CD4-positive, alpha-beta T cell treated with Interleukin-12 subunit alpha and Interleukin-12 subunit beta, for 1 hour (primary cell): ENCODE data around the gene CYBC1.

Experiments used
- DNase-seq: peaks from one replicate; pipeline ENCODE4 v3.0.0-alpha.2; 2020

The CYBC1 gene

DNA sequence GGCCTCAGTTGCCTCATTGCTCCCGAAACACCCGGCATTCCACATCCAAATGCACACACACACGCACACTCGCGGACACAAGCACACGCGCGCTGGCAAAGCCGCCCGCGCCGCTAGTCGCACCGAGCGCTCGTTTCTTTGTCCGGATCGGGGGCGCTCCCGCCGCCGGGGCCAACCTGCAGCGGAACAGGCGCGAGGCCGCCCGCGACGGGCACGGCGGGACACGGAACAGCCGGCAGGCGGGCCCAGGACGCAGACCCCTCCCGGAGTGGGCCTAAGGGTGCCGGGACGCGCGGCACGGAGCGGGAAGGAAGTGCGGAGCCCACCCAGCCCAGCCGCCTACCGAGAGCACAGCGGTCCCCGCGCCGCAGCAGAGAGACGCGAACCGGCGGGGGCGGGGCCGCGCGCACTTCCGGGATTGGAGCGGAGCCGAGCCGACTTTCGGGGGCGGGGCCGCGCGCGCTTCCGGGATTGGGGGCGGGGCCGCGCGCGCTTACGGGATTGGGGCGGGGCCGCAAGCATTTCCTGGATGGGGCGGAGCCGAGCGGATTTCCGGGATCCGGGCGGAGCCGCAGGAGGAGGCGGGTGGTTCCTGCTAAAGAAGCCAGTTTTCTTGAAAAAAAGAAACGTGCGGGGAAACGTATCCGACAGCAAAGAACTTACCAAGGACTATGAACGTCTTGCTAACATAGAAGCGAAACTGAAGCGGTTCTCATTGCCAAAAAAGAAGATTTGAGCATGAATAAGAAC, at the start of gene CYBC1:
Gene CYBC1 (minus strand): TSS at position 396 of the 750 bp plus-strand sequence. CDS start 1,498 bp downstream, outside the sequence.
- DNase-seq = peak; percentile 94

DNA sequence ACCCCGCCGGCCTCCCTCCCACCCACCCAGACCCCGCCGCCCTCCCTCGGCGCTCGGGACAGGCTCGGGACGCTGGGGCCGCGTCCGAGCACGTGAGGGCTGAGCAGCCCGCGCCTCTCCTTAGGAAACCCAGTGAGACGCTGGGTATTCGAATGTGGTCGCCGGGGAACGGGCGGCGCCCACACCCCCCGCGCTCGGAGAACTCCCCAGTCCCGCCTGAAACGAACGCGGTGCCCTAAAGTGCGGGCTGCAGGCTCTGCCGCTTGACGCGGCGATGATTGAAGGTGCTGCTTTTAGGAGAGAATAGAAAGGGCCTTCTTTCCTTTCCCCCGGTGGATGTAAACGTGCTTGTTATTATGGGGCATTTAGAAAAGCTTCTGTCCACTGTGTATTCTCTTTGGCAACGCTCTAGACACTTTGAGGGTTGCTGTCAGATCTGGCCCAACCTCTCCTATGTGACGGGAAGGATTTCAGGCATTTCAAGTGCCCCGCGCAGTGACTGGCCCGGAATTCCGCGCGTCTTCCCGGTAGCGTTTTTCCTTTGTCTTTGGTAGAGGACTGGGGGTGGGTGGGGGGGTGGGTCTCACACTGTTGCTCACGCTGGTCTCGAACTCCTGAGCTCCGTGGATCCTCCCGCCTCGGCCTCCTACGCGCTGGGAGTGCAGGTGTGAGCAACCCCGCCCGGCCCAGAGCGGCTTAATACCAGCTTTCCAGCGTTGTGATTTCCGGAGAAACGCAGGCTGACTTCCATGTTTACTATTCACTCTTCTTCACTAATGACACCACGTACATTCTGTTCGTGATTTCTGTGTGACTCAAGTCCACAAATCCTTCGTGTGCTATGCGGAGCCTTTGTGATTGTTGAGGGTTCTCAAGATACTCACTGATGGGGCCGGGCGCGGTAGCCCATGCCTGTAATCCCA, 47.2 kb upstream of the CYBC1 start:
- DNase-seq = peak; percentile 60

- peak; percentile 90 for DNase-seq
Measured at GRCh38 chr17:82496529-82497434, 46.2 kb upstream of the CYBC1 start.

- DNase-seq = no peak
Measured at GRCh38 chr17:82495844-82496528, 45.4 kb upstream of the CYBC1 start.

DNA sequence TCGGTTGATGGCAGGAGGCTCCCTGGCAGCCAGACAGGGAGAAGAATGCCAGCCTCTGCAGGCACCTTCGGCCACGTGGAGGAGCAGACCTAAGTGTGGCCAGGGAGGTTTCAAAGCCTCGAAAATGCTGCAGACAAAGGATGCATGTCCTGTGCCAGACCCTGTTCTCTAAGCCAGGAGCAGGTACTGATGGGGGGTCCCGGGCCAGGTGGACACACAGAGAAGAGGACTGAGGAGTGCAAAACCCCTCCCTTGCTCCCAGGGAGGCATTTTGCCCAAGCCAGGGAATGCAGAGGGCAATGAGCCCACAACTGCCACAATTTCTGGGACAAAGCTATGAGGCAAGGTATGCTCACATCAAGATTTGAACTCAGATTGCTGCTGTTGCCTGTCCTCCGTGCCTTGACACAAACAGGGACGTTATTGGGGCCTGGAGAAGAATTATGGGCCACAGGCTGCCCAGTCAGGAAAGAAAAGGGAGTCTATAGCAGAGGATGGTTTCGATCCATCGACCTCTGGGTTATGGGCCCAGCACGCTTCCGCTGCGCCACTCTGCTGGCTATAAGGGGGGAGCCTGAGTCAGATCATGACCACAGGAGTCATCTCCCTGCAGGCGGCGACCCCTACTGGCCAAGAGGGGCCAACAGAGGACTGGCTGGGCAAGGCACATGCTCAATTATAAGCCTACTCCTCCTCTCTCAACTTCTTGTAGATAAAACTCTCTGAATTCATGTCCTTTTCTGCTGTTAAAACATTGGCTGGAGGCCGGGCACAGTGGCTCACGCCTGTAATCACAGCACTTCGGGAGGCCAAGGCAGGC, 43.9 kb upstream of the CYBC1 start:
- peak; percentile 93 for DNase-seq

- DNase-seq = no peak
Measured at GRCh38 chr17:82493226-82493781, 42.8 kb upstream of the CYBC1 start.

GRCh38 chr17:82492643-82493225, 42.2 kb upstream of the CYBC1 start:
- no peak for DNase-seq

DNA sequence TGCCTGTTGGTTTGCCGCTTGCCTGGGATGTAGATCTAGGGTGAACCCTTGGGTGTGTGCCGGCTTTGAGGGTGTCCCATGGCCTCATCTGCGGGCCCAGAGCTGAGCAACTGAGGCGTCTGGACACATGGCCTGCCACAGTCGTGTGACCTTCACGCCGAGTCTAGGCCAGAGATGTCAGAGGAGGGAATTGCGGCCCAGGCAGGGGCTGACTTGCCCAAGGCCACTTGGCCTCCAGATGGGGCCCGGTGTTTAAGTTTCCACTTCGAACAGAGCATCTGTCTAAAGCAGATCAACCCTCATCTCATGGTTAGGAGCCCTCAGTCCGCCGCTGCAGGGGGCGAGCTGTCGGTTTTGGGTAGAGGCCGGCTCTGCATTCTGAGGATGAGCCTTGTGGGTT, 41.0 kb upstream of the CYBC1 start:
- no peak for DNase-seq

DNA sequence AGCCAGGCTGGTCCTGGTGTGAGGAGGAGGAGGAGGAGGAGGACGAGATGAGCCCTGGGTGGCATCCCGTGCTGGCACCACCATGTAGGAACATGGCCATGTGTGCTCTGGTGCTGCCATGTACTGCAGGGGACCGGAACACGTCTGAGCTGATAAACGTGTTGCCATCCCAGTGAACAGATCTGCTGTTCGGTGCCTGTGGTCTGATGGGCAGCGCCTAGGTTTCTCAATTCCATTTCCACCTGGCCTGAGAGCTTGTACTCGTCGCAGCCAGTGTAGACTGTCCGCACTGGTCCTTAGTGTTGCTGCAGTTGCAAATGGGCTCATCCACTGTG, 40.6 kb upstream of the CYBC1 start:
- no peak for DNase-seq

- DNase-seq = no peak
Measured at GRCh38 chr17:82490512-82491195, 40.1 kb upstream of the CYBC1 start.

GRCh38 chr17:82489851-82490511, 39.4 kb upstream of the CYBC1 start:
- no peak for DNase-seq

DNA sequence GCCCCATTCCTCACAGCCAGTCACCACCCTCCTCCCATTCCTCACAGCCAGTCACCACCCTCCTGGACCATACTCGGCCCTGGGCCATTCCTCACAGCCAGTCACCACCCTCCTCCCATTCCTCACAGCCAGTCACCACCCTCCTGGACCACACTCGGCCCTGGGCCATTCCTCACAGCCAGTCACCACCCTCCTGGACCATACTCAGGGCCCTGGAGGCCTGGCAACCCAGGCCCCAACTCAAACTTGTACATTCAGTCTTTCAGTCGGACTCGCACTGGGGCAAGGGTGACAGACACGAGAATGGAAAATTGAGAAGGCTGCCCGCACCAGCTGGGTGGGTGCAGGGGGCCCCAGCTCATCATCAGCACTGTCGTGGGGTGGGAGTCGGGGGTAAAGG, 38.6 kb upstream of the CYBC1 start:
- DNase-seq = no peak

DNA sequence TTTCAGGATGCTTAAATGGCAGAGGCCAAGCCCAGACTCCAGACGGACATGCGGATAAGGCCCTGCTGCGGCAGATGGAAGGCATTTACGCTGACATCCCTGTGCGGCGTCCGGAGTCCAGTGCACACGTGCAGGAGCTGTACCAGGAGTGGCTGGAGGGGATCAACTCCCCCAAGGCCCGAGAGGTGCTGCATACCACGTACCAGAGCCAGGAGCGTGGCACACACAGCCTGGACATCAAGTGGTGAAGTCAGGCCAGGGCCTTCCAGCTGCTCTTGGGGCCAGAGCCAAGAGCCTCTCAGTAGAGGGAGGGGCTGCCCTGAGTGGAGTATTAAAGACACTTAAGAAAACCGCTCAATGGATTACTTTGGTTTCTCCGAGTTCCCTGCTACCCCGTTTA, 37.4 kb upstream of the CYBC1 start:
- DNase-seq = no peak

GRCh38 chr17:82486231-82487094, 35.9 kb upstream of the CYBC1 start:
- no peak for DNase-seq

DNA sequence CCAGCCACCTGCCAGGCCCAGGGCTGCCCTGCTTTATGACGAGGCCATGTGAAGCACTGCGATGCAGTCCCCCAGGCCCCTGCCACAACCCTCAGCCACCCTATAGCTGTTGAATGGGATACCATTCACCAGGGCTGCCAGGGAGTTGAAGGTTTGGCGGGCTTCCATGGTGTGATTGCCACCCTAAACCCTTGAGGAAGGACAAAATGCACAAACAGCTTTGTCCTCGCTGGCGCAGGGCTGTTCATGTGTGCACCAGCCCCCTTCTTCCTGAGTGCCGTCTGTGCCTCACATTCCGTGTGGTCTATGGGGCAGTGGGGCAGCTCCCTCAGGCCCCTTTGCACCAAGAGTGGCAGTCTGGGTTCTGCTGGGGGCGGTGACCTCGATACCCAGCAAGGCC, 33.3 kb upstream of the CYBC1 start:
- DNase-seq = no peak

DNA sequence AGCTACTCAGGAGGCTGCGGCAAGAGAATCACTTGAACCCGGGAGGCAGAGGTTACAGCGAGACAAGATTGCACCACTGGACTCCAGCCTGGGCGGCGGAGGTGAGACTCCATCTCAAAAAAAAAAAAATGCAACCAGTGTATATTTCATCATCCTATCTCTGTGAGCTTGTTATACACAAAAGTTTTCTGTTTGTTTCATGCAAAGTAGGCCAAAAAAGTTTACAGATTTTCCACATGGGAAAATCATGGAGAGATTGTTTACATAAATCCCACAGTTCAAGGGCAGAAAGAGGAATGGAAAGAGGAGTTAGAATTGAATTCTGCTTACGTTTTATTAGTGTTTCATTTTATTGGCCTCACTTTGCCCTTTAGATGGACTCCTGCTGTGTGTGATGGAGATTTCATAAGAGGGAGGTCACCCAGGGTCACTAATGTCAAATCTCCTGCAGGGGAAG, 32.7 kb upstream of the CYBC1 start:
- no peak for DNase-seq

DNA sequence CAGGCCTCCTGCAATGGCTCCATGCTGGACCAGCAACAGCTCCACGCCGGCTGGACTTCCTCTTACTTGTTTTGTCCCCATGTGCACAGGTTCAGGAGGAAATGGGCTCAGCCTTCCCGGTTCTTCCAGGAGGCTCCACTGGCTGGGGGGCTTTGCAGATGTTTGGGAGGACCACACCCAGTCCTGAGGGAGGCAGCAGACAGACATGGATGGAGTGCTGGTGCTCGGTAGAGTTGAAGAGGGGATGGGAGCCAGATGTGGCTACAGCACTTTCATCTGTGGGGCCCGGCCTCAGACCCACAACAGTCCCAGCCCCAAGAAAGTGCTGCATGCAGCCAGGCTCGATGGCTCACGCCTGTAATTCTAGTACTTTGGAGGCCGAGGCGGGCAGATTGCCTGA, 29.8 kb upstream of the CYBC1 start:
- DNase-seq = no peak

DNA sequence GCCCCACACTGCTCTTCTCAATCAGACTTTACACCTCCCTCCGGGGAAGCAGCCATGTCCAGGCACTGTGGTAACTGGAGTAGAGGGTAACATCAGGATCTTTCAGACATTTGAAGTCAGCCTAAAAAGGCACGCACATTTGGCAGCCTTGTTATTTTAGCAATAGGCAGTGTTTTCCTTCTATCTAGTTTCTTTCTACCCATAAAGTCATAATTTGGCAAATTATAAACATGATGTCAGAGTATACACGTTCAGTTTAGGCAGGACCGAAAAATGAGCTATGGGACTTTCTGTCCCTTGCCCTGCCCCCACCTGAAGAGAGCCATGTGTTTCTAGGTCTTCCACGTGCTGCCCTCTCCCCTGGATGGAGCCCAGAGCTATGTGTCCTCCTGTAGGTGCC, 29.1 kb upstream of the CYBC1 start:
- DNase-seq = no peak

DNA sequence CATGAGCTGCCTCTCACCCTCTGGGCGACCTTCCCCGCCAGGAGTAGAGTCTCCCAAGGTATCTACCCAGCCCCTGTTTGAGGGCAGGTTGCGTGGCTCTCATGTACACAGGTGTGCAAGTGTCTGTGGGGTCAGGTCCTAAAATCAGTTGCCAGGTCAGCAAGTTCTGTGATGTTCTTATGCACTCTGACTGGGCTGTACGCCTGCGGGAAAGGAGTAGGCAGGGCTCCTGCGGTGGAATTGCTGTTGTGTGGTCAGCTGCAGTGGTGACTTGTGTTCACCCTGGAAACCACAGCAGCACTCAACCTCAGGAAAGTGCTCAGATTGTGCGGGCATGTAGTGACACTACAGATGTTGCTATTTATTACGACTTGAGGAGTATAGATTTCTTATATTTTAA, 27.4 kb upstream of the CYBC1 start:
- no peak for DNase-seq
